ENCODE measurements around the gene CIDEC. TPM values are rescaled to one million over a fixed set of nuclear protein-coding genes. Genes with fewer than 3 reads are reported as not detected.
"Not testable (repeated sequence)": the region's sequence is repeated elsewhere in the genome, so short reads cannot be mapped to it uniquely, and the experiment has no call there.

The CIDEC gene
- total RNA-seq, 1 experiment from 2014 or later = 0.14 TPM

DNA sequence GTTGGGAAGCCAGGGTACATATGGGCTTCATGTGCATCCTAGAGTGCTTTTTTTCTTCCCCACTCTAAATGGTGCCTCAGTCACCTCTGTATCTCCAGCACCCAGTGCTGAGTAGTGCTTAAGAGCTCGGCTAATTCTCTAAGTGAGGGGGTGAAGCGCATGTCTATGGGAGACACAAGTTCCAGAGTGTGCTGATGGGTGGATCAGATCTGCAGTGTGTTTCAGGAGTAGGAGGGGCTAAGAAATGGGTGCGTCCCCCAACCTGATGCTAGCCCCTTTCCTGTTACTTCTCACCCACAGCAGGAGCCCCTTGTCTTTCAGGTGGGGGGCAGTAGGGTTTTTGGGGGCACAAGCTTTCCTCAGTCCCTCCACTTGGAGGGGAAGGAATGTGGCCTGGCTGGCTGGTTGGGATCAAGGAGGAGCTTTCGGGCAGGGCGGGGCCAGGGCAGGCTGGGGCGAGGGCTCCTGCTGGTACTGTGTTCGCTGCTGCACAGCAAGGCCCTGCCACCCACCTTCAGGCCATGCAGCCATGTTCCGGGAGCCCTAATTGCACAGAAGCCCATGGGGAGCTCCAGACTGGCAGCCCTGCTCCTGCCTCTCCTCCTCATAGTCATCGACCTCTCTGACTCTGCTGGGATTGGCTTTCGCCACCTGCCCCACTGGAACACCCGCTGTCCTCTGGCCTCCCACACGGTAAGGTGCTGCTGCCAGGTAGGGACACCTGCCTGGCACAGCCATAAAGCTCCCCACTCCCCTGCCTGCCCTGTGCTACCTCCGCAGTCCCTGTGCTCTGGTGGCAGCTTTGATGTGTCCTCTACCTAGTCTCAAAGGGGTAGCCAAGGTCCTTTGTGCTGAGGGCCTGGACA is 22.6 kb upstream of the CIDEC start, which contains the start of gene IL17RE:
Gene IL17RE (plus strand): TSS at position 477 of the 866 bp plus-strand sequence. CDS start 85 bp downstream, at position 562.
- no peak for DNase-seq (ENCODE audit: low read depth)

- DNase-seq (ENCODE audit: low read depth) = peak; percentile 67
Observed at GRCh38 chr3:9901967-9902366, 21.9 kb upstream of the CIDEC start.

GRCh38 chr3:9900965-9901415 is 20.9 kb upstream of the CIDEC start:
- DNase-seq (ENCODE audit: low read depth) = not testable (repeated sequence)

- DNase-seq (ENCODE audit: low read depth) = no peak
Observed at GRCh38 chr3:9899289-9899791, 19.3 kb upstream of the CIDEC start.

GRCh38 chr3:9898467-9899241 is 18.6 kb upstream of the CIDEC start:
- DNase-seq (ENCODE audit: low read depth) = no peak

DNA sequence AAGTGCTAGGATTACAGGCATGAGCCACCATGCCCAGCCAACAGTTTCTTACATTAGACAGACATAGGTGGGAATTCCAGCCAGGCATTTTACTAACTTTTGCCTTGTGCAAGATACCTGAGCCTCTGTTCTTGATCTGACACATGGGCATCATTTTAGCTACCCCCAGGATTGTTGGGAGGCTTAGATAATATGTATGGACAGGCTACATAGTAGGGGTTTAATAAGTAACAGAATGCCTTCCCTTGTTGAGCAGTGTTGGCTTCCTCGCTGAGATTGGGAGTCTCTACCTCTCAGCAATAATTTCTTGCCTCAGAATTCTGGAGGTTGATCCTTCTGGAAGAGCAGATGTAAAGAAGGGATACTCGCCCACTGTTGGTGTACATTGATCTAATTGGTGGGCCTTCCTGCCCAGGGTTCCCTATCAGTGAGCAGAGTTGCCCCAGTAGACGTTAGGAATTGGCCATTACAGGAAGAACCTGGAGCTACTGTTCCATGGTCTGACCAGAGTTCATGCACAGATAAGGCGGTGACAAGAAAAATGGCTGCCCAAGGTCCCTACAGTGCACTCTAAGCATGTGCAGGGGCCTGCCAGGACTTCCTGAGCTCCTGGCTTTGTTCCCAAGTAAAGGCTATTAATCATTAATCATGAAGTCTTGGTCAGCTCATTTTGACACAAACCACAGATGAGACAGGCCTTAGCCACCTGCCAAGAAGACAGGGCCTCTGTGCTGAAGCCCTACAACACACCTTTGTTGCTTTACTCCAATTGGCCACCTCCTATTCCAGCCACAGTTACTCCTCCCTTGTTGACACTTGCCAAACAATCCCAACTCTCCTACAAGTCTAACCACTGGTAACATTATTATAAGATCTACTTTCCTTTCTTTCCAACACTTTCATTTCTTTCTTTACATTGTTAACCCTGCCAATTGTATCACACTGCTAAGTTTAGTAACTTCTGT is 17.6 kb upstream of the CIDEC start:
- peak; percentile 63 for DNase-seq (ENCODE audit: low read depth)

- DNase-seq (ENCODE audit: low read depth) = not testable (repeated sequence)
Observed at GRCh38 chr3:9896755-9897407, 16.8 kb upstream of the CIDEC start.

GRCh38 chr3:9895715-9896114 is 15.7 kb upstream of the CIDEC start:
- not testable (repeated sequence) for DNase-seq (ENCODE audit: low read depth)

DNA sequence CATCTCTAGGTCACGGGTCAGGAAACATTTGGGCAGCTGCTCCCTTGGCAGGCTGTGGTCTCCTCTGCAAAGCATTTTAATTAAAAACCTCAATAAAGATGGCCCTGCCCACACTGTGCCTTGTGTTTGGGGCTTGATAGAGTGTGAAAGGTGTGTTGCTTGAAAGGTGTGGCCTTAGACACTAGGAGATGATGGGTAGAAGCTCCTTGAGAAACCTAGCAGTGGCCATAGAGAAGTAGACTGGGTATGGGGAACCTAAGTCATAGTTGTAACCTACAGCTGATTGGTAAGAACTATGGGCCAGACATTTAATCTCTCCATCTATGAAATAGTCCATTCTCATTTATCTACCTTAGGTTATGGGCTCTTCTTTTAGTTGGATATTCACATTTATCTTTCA is 13.7 kb upstream of the CIDEC start:
- no peak for DNase-seq (ENCODE audit: low read depth)

DNA sequence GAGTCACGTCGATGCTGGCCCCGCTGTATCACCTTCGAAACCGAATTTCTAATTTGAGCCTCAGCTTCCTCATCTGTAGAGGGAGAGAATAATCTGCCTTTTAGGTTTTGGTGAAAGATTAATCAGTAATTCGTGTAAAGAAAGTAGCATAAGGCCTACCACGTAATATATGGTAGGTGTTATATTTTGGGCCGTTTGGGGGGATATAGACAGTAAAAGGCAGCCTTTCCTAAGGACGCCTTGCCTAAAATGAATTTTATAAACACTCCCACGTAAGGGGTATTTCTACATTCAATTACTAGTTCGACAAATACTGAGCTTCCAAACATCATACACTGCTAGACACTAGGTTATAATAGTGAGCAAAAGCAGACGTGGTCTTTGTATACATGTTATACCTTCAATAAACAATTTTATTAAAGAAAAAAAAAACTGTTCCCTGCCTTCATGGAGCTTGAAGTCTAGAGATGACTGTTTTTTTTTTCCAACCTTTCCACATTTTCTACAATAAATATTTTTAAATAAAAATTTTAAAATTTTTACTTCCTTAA is 11.1 kb upstream of the CIDEC start:
- DNase-seq (ENCODE audit: low read depth) = no peak

- peak; percentile 80 for DNase-seq (ENCODE audit: low read depth)
Observed at GRCh38 chr3:9890249-9891071, 10.4 kb upstream of the CIDEC start, which contains the start of gene JAGN1. JAGN1 (plus strand) TSS chr3:9890610; CDS start chr3:9890723, 113 bp downstream.

GRCh38 chr3:9889405-9889804 is 9.4 kb upstream of the CIDEC start:
- DNase-seq (ENCODE audit: low read depth) = no peak

- no peak for DNase-seq (ENCODE audit: low read depth)
Observed at GRCh38 chr3:9888540-9888939, 8.5 kb upstream of the CIDEC start.

DNA sequence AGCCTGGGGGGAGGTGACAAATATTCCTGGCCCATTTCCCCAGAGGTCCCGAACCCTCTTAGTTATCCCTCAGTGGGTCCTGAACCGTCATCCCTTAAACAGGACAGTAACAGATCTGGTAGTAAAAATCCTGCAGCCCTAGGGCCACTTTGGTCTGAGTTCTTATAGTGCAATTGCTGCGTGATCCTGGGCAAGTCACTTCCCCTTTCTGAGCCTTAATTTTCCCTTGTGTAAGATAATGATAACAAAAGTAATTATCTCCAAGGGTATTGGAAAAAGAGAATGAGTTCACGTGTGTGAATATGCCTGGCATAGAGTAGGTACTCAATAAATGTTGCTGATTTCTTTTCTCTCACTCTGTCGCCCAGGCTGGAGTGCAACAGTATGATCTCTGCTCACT is 7.4 kb upstream of the CIDEC start:
- no peak for DNase-seq (ENCODE audit: low read depth)

DNA sequence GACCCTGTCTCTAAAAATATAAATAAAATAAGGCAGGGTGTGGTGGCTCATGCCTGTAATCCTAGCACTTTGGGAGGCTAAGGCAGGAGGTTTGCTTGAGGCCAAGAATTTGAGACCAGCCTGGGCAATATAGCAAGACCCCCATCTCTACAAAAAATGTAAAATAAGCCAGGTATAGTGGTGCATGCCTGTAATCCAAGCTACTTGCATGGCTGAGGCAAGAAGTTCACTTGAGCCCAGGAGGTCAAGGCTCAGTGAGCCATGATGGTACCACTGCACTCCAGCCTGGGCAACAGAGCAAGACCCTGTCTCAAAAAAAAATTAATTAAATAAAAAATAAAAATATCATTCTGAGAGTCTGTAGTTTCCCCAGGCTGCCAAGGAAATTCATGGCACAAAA is 6.3 kb upstream of the CIDEC start:
- DNase-seq (ENCODE audit: low read depth) = no peak

DNA sequence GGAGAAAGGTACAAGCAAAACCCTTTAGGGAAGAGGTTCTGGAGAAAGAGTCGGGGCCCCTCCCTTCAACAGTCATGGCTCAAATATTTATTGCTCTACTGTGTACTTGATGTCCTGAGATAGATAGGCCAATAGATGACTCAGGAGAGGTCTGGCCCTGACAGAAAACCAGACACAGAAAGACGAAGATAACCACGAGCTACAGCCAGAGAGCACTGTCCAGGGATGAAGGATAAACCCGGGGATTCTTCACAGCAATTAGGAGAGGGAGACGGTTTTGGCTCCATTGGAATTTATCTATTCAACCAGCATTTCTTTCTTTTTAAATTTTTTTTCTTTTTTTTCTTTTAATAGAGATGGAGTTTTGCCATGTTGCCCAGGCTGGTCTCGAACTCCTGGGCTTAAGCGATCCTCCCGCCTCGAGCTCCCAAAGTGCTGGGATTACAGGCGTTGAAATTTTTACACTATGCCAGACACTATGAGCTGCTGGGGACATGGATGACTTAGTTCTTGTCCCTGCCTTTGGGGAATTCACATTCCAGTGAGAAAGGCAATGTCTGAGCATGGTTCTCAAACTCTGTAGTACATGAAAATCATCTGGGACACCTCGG is 4.6 kb upstream of the CIDEC start:
- DNase-seq (ENCODE audit: low read depth) = peak; percentile 87

DNA sequence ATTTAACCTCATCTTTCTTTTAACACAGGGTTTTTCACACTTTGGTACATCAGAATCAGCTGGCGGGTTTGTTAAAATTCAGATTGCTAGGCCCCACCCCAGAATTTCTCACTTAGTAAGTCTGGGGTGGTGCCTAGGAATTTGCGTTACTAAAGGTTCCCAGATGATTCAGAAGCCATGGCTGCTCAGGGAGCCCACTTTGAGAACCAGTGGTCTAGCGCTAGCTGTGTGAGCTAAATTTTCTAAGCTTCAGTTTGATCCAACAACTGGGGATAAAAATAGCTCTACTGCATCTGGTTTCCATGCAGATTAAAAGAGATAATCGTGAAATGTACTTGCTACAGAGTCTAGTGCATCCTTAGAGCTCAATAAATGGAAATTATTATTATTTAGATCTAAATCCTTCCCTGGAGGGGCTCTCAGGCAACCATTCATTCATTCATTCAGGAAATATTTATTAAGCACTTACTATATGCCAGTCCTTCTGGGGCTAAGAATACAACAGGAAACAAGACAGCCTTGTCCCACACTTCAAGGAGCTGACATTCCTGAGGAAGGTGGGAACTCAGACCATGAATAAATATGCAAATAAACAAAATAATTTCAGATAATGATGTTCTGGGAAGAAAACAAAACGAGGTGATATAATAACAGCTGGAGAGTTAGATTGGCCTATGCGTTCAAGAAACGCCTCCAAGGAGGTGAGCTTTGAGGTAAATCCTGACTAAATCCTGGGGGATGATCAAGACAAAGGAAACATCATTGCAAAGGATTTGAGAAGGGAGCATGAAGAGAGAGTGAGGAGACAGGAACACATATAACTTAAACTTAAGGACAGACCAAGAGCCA is 3.9 kb upstream of the CIDEC start:
- no peak for DNase-seq (ENCODE audit: low read depth)

- no peak for DNase-seq (ENCODE audit: low read depth)
Observed at GRCh38 chr3:9881441-9881840, 1.4 kb upstream of the CIDEC start.

Data from HT1080 (cell line).